Neural progenitor cell (in vitro differentiated cells): ENCODE results near the gene COX19. TPM values are rescaled to one million over a fixed set of nuclear protein-coding genes. Genes with fewer than 3 reads are reported as not detected.
A peak's percentile ranks its signal among the peaks of the same experiment; 100 is the strongest.

ENCODE experiments used
- DNase-seq: peaks from one replicate; pipeline ENCODE4 v3.0.0-alpha.2; 2016; ENCODE audit warnings: low spot score
- H2AFZ ChIP-seq: fragments of 200-600 bp; sonication (generic); replicated peaks from 2 replicates; pipeline ENCODE4 v1.6.1; 2016; ENCODE audit warnings: antibody characterized with exemption
- H3F3A ChIP-seq: fragments of 200-600 bp; sonication (generic); 2 replicates; pipeline ENCODE4 v1.6.1; 2016; ENCODE audit warnings: antibody characterized with exemption, low read depth
- H3K27ac ChIP-seq: fragments of 200-600 bp; sonication (generic); 2 replicates; pipeline ENCODE4 v1.5.1; 2016; ENCODE audit warnings: mild to moderate bottlenecking
- H3K27me3 ChIP-seq: fragments of 200-600 bp; sonication (generic); 2 replicates; pipeline ENCODE4 v1.6.1; 2016; ENCODE audit warnings: mild to moderate bottlenecking, moderate library complexity
- H3K36me3 ChIP-seq: fragments of 200-600 bp; sonication (generic); 2 replicates; pipeline ENCODE4 v1.5.1; 2016
- H3K4me1 ChIP-seq: fragments of 200-600 bp; sonication (generic); 2 replicates; pipeline ENCODE4 v1.6.1; 2016; ENCODE audit warnings: mixed run types
- H3K4me2 ChIP-seq: fragments of 200-600 bp; sonication (generic); 2 replicates; pipeline ENCODE4 v1.6.1; 2016
- H3K4me3 ChIP-seq: fragments of 200-600 bp; sonication (generic); 2 replicates; pipeline ENCODE4 v1.5.1; 2016
- H3K79me2 ChIP-seq: fragments of 200-600 bp; sonication (generic); 2 replicates; pipeline ENCODE4 v1.6.1; 2016; ENCODE audit warnings: low read depth
- H3K9ac ChIP-seq: fragments of 200-600 bp; sonication (generic); 2 replicates; pipeline ENCODE4 v1.6.1; 2016
- H3K9me3 ChIP-seq: fragments of 200-600 bp; sonication (generic); 2 replicates; pipeline ENCODE4 v1.5.1; 2016; ENCODE audit warnings: low read depth
- H4K20me1 ChIP-seq: fragments of 200-600 bp; sonication (generic); 2 replicates; pipeline ENCODE4 v1.6.1; 2016; ENCODE audit warnings: low read depth
- H3K27ac Mint-ChIP-seq: 3 replicates; pipeline ENCODE4 v1.8.0; 2021; ENCODE audit warnings: mixed read lengths
- H3K27me3 Mint-ChIP-seq: 2 replicates; pipeline ENCODE4 v1.8.0; 2022; ENCODE audit warnings: low read depth, mild to moderate bottlenecking, inconsistent platforms, moderate library complexity, mixed read lengths; ENCODE audit not compliant: insufficient read depth
- H3K36me3 Mint-ChIP-seq: 3 replicates; pipeline ENCODE4 v1.8.0; 2021; ENCODE audit warnings: mixed read lengths
- H3K4me1 Mint-ChIP-seq: 3 replicates; pipeline ENCODE4 v1.8.0; 2021; ENCODE audit warnings: mixed read lengths
- H3K4me3 Mint-ChIP-seq: 3 replicates; pipeline ENCODE4 v1.8.0; 2021; ENCODE audit warnings: mild to moderate bottlenecking, moderate library complexity, mixed read lengths
- H3K9me3 Mint-ChIP-seq: 3 replicates; pipeline ENCODE4 v1.8.0; 2020; ENCODE audit warnings: mixed read lengths
- EZH2 ChIP-seq: fragments of 200-600 bp; sonication (generic); IDR thresholded peaks from 2 replicates; pipeline ENCODE4 v1.6.1; 2017; ENCODE audit warnings: antibody characterized with exemption, mild to moderate bottlenecking, moderate library complexity
- EZH2phosphoT487 ChIP-seq: fragments of 200-600 bp; sonication (generic); IDR thresholded peaks from 2 replicates; pipeline ENCODE4 v1.6.1; 2017; ENCODE audit warnings: antibody characterized with exemption
- total RNA-seq: library from RNA; depleted of rRNA; stranded (reverse); fragments of >200 nt; gene quantifications from 2 replicates; pipeline ENCODE4 v1.2.3, GENCODE V29; 2015; ENCODE audit warnings: low replicate concordance
- TF ChIP-seq, protein P1 (sequence below): fragments of 200-600 bp; sonication (generic); IDR thresholded peaks from 2 replicates; pipeline ENCODE4 v1.5.1; 2017; ENCODE audit warnings: antibody characterized with exemption, mild to moderate bottlenecking

The COX19 gene
- total RNA-seq, 1 donor from 2014 or later = 15.1 TPM

GRCh38 chr7:951881-952547, 23.3 kb downstream of the COX19 start:
- Histone ChIP-seq H4K20me1 (peaks cover 22% of the 10 kb centered on the region), H3K9ac (no peak overlapping the region), H3K9me3 (no peaks in the 10 kb centered on the region), H3F3A (peaks cover 5% of the 10 kb centered on the region), H3K4me2 (no peak overlapping the region), H3K79me2 (no peaks in the 10 kb centered on the region), H3K27ac (no peak overlapping the region), H3K36me3 (no peaks in the 10 kb centered on the region), H3K4me3 (no peak overlapping the region), H3K4me1 (peaks cover 5% of the 10 kb centered on the region), H2AFZ (no peak overlapping the region), H3K27me3 (peaks cover 48% of the 10 kb centered on the region)
- no peak for TF ChIP-seq EZH2
- TF ChIP-seq EZH2phosphoT487 = no peak
- TF ChIP-seq, protein P1, sequence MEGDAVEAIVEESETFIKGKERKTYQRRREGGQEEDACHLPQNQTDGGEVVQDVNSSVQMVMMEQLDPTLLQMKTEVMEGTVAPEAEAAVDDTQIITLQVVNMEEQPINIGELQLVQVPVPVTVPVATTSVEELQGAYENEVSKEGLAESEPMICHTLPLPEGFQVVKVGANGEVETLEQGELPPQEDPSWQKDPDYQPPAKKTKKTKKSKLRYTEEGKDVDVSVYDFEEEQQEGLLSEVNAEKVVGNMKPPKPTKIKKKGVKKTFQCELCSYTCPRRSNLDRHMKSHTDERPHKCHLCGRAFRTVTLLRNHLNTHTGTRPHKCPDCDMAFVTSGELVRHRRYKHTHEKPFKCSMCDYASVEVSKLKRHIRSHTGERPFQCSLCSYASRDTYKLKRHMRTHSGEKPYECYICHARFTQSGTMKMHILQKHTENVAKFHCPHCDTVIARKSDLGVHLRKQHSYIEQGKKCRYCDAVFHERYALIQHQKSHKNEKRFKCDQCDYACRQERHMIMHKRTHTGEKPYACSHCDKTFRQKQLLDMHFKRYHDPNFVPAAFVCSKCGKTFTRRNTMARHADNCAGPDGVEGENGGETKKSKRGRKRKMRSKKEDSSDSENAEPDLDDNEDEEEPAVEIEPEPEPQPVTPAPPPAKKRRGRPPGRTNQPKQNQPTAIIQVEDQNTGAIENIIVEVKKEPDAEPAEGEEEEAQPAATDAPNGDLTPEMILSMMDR = no peak
- Mint-ChIP-seq H3K4me3 (no peak overlapping the region), H3K4me1 (peaks cover 3% of the 10 kb centered on the region), H3K27me3 (peaks cover 24% of the 10 kb centered on the region), H3K9me3 (no peaks in the 10 kb centered on the region), H3K27ac (no peak overlapping the region), H3K36me3 (no peaks in the 10 kb centered on the region)
- DNase-seq = peak; percentile 1

GRCh38 chr7:949021-949934, 26.1 kb downstream of the COX19 start:
- TF ChIP-seq EZH2 (no peak), EZH2phosphoT487 (no peak)
- TF ChIP-seq, protein P1 = no peak
- DNase-seq = no peak
- no peaks in the 10 kb centered on the region for H3K36me3 ChIP-seq
- Mint-ChIP-seq H3K27me3 (peaks cover 13% of the 10 kb centered on the region), H3K4me3 (no peak overlapping the region), H3K9me3 (no peaks in the 10 kb centered on the region), H3K4me1 (no peaks in the 10 kb centered on the region), H3K36me3 (no peaks in the 10 kb centered on the region), H3K27ac (peak overlapping the region; percentile 79)
- no peaks in the 10 kb centered on the region for H3K79me2 ChIP-seq
- H3K4me3 ChIP-seq = no peak overlapping the region
- H3K9me3 ChIP-seq = no peaks in the 10 kb centered on the region
- H3K27ac ChIP-seq = no peak overlapping the region
- H3K9ac ChIP-seq = no peak overlapping the region
- peaks cover 14% of the 10 kb centered on the region for H4K20me1 ChIP-seq
- H3K27me3 ChIP-seq = peaks cover 30% of the 10 kb centered on the region
- no peak overlapping the region for H3K4me2 ChIP-seq
- peaks cover 5% of the 10 kb centered on the region for H3K4me1 ChIP-seq
- no peaks in the 10 kb centered on the region for H3F3A ChIP-seq
- no peak overlapping the region for H2AFZ ChIP-seq

GRCh38 chr7:947391-948210, 27.7 kb downstream of the COX19 start:
- peaks cover under 1% of the 10 kb centered on the region for H4K20me1 ChIP-seq
- no peaks in the 10 kb centered on the region for H3K36me3 Mint-ChIP-seq
- TF ChIP-seq EZH2 (no peak), EZH2phosphoT487 (no peak)
- TF ChIP-seq, protein P1 = no peak
- no peaks in the 10 kb centered on the region for H3K4me1 ChIP-seq
- no peaks in the 10 kb centered on the region for H3K9me3 Mint-ChIP-seq
- no peak overlapping the region for H3K4me3 Mint-ChIP-seq
- no peak overlapping the region for H3K27ac Mint-ChIP-seq
- H3K9ac ChIP-seq = no peak overlapping the region
- no peak for DNase-seq
- no peak overlapping the region for H3K27ac ChIP-seq
- no peaks in the 10 kb centered on the region for H3K9me3 ChIP-seq
- no peak overlapping the region for H2AFZ ChIP-seq
- no peaks in the 10 kb centered on the region for H3K79me2 ChIP-seq
- peaks cover 19% of the 10 kb centered on the region for H3K27me3 ChIP-seq
- no peaks in the 10 kb centered on the region for H3K36me3 ChIP-seq
- no peak overlapping the region for H3K4me2 ChIP-seq
- H3K4me1 Mint-ChIP-seq = no peaks in the 10 kb centered on the region
- H3K27me3 Mint-ChIP-seq = peaks cover 13% of the 10 kb centered on the region
- H3K4me3 ChIP-seq = no peak overlapping the region
- no peaks in the 10 kb centered on the region for H3F3A ChIP-seq
